KMS-11 (cell line): ENCODE measurements around the gene PDE1C.

Source experiments
- H2AFZ ChIP-seq: fragments of 200-600 bp; sonication (generic); 2 replicates; pipeline ENCODE4 v1.6.1; 2016; ENCODE audit warnings: antibody characterized with exemption, mixed run types, low read depth
- H3K27ac ChIP-seq: fragments of 200-600 bp; sonication (generic); 2 replicates; pipeline ENCODE4 v1.6.1; 2016; ENCODE audit warnings: mild to moderate bottlenecking, mixed run types
- H3K27me3 ChIP-seq: fragments of 200-600 bp; sonication (generic); 2 replicates; pipeline ENCODE4 v1.6.1; 2017; ENCODE audit warnings: mild to moderate bottlenecking, low read depth, mixed run types, moderate library complexity; ENCODE audit not compliant: insufficient read depth
- H3K36me3 ChIP-seq: fragments of 200-600 bp; sonication (generic); 2 replicates; pipeline ENCODE4 v1.6.1; 2017; ENCODE audit warnings: mild to moderate bottlenecking, mixed run types; ENCODE audit not compliant: insufficient read depth
- H3K4me1 ChIP-seq: fragments of 200-600 bp; sonication (generic); 2 replicates; pipeline ENCODE4 v1.6.1; 2016; ENCODE audit warnings: mild to moderate bottlenecking, low read depth, mixed run types; ENCODE audit not compliant: poor library complexity, severe bottlenecking
- H3K4me2 ChIP-seq: fragments of 200-600 bp; sonication (generic); 2 replicates; pipeline ENCODE4 v1.7.0; 2016; ENCODE audit warnings: mild to moderate bottlenecking, mixed run types
- H3K4me3 ChIP-seq: fragments of 200-600 bp; sonication (generic); IDR thresholded peaks from 2 replicates; pipeline ENCODE4 v1.6.1; 2017; ENCODE audit warnings: low read depth, low read length, mixed read lengths; ENCODE audit not compliant: insufficient read depth
- H3K79me2 ChIP-seq: fragments of 200-600 bp; sonication (generic); 2 replicates; pipeline ENCODE4 v1.6.1; 2016; ENCODE audit warnings: low read depth, mixed run types; ENCODE audit not compliant: insufficient read depth
- H3K9ac ChIP-seq: fragments of 200-600 bp; sonication (generic); 2 replicates; pipeline ENCODE4 v1.6.1; 2016; ENCODE audit warnings: mild to moderate bottlenecking, mixed run types
- H4K20me1 ChIP-seq: fragments of 200-600 bp; sonication (generic); 2 replicates; pipeline ENCODE4 v1.6.1; 2016; ENCODE audit warnings: mild to moderate bottlenecking, mixed run types; ENCODE audit not compliant: insufficient read depth
- TF ChIP-seq, protein P1 (sequence below): fragments of 200-600 bp; sonication (generic); conservative IDR thresholded peaks from 2 replicates; pipeline ENCODE4 v1.6.1; 2017; ENCODE audit warnings: low read depth, mild to moderate bottlenecking, antibody characterized with exemption, low read length, moderate library complexity, mixed read lengths

Gene PDE1C

DNA sequence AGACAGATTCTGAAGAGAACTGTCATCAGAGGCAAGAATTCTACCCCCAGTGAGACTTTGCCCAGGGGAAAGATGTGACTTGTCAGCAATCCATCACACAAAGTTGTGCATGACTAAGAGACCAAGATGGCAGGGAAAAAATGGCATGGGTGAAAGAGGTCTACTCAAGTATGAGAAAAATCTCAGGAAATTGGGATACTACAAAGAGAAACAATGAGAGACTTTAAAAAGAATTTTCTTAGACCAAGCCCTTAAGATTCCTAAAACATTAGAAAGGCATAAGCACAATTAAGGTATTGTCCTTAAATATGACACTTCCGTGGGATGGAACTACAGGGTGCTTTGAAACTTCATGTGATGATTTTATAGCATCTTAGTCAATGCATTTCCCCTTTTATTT is 45.6 kb upstream of the PDE1C start:
- no peak overlapping the region for H3K27ac ChIP-seq
- no peaks in the 10 kb centered on the region for H3K27me3 ChIP-seq
- H2AFZ ChIP-seq, result no peak overlapping the region
- no peak overlapping the region for H3K4me2 ChIP-seq
- H3K36me3 ChIP-seq, result no peaks in the 10 kb centered on the region
- no peak overlapping the region for H3K9ac ChIP-seq
- no peaks in the 10 kb centered on the region for H3K4me1 ChIP-seq
- TF ChIP-seq, protein P1, sequence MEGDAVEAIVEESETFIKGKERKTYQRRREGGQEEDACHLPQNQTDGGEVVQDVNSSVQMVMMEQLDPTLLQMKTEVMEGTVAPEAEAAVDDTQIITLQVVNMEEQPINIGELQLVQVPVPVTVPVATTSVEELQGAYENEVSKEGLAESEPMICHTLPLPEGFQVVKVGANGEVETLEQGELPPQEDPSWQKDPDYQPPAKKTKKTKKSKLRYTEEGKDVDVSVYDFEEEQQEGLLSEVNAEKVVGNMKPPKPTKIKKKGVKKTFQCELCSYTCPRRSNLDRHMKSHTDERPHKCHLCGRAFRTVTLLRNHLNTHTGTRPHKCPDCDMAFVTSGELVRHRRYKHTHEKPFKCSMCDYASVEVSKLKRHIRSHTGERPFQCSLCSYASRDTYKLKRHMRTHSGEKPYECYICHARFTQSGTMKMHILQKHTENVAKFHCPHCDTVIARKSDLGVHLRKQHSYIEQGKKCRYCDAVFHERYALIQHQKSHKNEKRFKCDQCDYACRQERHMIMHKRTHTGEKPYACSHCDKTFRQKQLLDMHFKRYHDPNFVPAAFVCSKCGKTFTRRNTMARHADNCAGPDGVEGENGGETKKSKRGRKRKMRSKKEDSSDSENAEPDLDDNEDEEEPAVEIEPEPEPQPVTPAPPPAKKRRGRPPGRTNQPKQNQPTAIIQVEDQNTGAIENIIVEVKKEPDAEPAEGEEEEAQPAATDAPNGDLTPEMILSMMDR, result no peak
- H3K4me3 ChIP-seq, result no peak overlapping the region
- no peaks in the 10 kb centered on the region for H3K79me2 ChIP-seq
- no peaks in the 10 kb centered on the region for H4K20me1 ChIP-seq

DNA sequence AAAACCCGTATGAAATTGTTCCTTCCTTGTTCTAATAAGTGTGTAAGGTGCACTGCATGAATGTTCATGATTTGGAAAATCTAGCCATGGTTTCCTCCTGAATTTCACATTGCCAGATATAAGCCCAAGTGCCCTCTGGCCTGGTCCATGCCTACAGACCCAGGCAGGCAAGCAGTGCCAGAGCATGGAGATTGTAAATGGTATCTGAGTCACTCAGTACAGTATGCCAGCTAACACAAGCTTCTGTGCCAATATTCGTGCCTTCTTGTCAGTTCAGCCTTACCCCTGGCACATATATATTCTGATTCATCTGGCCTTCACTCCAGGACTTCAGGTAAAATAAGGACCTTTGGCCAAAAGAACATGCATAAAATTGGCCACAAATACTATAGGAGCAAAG is 38.4 kb upstream of the PDE1C start:
- Histone ChIP-seq H3K79me2 (no peaks in the 10 kb centered on the region), H3K4me3 (no peak overlapping the region), H3K9ac (no peak overlapping the region), H3K27ac (no peak overlapping the region), H2AFZ (no peak overlapping the region), H3K4me1 (no peaks in the 10 kb centered on the region), H3K27me3 (no peaks in the 10 kb centered on the region), H3K36me3 (no peaks in the 10 kb centered on the region), H3K4me2 (no peak overlapping the region), H4K20me1 (no peaks in the 10 kb centered on the region)
- TF ChIP-seq, protein P1, result no peak

DNA sequence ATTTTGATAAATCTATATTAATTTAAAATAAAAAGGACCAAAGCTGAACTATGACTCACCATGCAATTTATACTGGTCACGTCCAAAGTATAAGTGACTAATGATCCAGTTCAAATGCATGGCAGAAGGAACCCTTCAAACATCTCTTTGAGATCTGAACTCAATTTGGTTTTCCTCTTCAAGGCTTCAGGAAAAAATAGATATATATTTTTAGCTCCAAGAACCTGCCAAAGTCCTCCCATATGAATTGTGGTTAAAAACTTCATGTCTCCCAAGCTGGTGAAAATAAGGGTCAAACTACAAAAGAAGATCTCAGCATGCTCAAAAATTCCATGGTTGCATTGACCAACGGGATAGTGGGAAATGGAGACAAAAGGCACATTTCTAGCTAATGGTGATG is 34.6 kb upstream of the PDE1C start:
- Histone ChIP-seq H3K36me3 (no peaks in the 10 kb centered on the region), H3K9ac (no peak overlapping the region), H3K4me1 (no peaks in the 10 kb centered on the region), H4K20me1 (no peaks in the 10 kb centered on the region), H3K4me3 (no peak overlapping the region), H2AFZ (no peak overlapping the region), H3K27ac (no peak overlapping the region), H3K27me3 (no peaks in the 10 kb centered on the region), H3K4me2 (no peak overlapping the region), H3K79me2 (no peaks in the 10 kb centered on the region)
- TF ChIP-seq, protein P1, result no peak

DNA sequence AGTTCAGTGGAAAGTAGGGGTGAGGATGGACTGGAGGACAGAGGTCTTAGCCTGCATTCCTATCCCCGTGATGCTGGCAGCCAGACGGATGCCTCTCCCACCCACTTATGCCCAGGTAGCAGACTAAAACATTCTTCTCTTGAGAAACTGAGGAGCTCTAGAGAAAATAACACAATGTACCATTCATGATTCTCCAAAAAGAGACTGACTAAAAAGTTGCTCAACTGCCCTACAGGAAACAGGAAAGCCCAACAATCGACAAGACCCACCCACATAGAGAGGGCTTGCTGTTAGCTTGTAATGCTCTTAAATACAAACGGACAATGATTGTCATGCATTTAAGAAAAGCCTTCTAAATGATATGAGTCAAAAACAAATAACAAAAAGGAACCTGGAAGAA is 33.2 kb upstream of the PDE1C start:
- Histone ChIP-seq H4K20me1 (no peaks in the 10 kb centered on the region), H3K4me3 (no peak overlapping the region), H3K27ac (no peak overlapping the region), H3K36me3 (no peaks in the 10 kb centered on the region), H2AFZ (no peak overlapping the region), H3K4me2 (no peak overlapping the region), H3K27me3 (no peaks in the 10 kb centered on the region), H3K9ac (no peak overlapping the region), H3K79me2 (no peaks in the 10 kb centered on the region), H3K4me1 (no peaks in the 10 kb centered on the region)
- TF ChIP-seq, protein P1, result no peak

DNA sequence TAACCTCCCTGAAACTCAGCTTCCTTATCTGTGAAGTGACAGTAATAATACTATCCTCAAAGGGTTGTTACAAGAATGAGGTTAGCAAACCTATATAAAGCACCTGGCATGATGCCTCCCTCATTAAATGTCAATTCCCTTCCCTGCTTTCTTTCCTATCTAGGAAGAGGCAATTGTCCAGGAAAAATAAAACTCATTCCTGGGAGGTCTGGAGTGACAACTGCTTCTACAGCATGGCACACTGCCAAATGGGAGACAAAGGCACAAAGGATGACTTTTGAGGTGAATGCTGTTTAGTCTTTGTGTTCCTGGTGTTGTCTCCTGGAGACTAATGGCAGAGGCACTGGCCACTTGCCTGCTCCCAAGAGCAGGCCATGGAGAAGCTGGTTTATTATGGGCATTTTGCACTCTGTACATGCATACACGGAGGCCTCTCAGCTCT is 32.2 kb upstream of the PDE1C start:
- Histone ChIP-seq H3K4me3 (no peak overlapping the region), H3K4me1 (no peaks in the 10 kb centered on the region), H2AFZ (no peak overlapping the region), H3K27ac (no peak overlapping the region), H3K79me2 (no peaks in the 10 kb centered on the region), H3K4me2 (no peak overlapping the region), H4K20me1 (no peaks in the 10 kb centered on the region), H3K27me3 (no peaks in the 10 kb centered on the region), H3K9ac (no peak overlapping the region), H3K36me3 (no peaks in the 10 kb centered on the region)
- TF ChIP-seq, protein P1, result no peak
